HCT116 (cell line): Measurements from ENCODE around the gene GIMAP5. TPM values are rescaled to one million over a fixed set of nuclear protein-coding genes. Genes with fewer than 3 reads are reported as not detected.

Experiments used
- ATAC-seq: fragments of 200-7000 bp; cut with Tn5 transposase; 2 replicates; pipeline ENCODE4 v1.9.1; 2020; ENCODE audit warnings: mild to moderate bottlenecking, moderate library complexity
- BruUV-seq: library from RNA; stranded (reverse); fragments of 400-500 nt; replicated peaks from 2 replicates; lab custom pipeline; 2021; lab: Mats Ljungman, UMichigan
- CTCF ChIA-PET: fragments of 300-600 bp; sonication (Branson Sonifier 250); formaldehyde crosslinking; loops from one replicate; lab custom pipeline; 2021; ENCODE audit warnings: antibody characterized with exemption; lab: Charles Lee
- POLR2A ChIA-PET: fragments of 300-600, 350-600 bp; sonication (Branson Sonifier 250); formaldehyde crosslinking; loops from one replicate; lab custom pipeline; 2021; ENCODE audit warnings: antibody characterized with exemption; lab: Charles Lee
- RAD21 ChIA-PET, 2 experiments: fragments of 300-600 bp; sonication (Branson Sonifier 250); formaldehyde crosslinking; loops; one replicate each; lab custom pipeline; 2023; ENCODE audit warnings: low total read pairs in 2 of 2; ENCODE audit not compliant: uncharacterized antibody in 2 of 2, unreplicated experiment in 2 of 2, low non-redundant PET in 1 of 2; lab: Charles Lee
- DNase-seq: peaks from one replicate; pipeline ENCODE4 v3.0.0-alpha.2; 2010; ENCODE audit warnings: low read depth, low spot score
- H2AFZ ChIP-seq: fragments of 200-600 bp; shearing (Covaris generic), sonication (generic); 2 replicates; pipeline ENCODE4 v1.6.1; 2017; ENCODE audit warnings: low read depth, mixed run types, mixed read lengths, antibody characterized with exemption, low read length; ENCODE audit not compliant: poor library complexity, severe bottlenecking
- H3K27ac ChIP-seq: 2 replicates; pipeline ENCODE4 v1.5.1; 2012; ENCODE audit warnings: low read depth, low read length
- H3K27me3 ChIP-seq: fragments of 200-600 bp; sonication (generic); 2 replicates; pipeline ENCODE4 v1.6.1; 2016; ENCODE audit warnings: mixed run types, low read length, mixed read lengths; ENCODE audit not compliant: insufficient read depth
- H3K36me3 ChIP-seq, 2 experiments: fragments of 200-500 bp in 1 of 2; fragments of 200-600 bp in 1 of 2; sonication (Bioruptor generic) in 1 of 2; sonication (generic) in 1 of 2; 2 replicates each; pipeline versions ENCODE4 v1.5.1 to v1.6.1; 2014 to 2016; ENCODE audit warnings: low read length in 2 of 2, inconsistent platforms in 1 of 2, mixed read lengths in 1 of 2, mixed run types in 1 of 2; ENCODE audit not compliant: insufficient read depth in 2 of 2, control insufficient read depth in 1 of 2
- H3K4me1 ChIP-seq, 2 experiments: fragments of 200-600 bp in 1 of 2; sonication (generic) in 1 of 2; 2 replicates each; pipeline versions ENCODE4 v1.5.1 to v1.6.1; 2012 to 2017; ENCODE audit warnings: low read length in 2 of 2, inconsistent platforms in 1 of 2, mild to moderate bottlenecking in 1 of 2, mixed read lengths in 1 of 2, mixed run types in 1 of 2, moderate library complexity in 1 of 2; ENCODE audit not compliant: insufficient read depth in 2 of 2, control insufficient read depth in 1 of 2
- H3K4me2 ChIP-seq: fragments of 200-600 bp; sonication (generic); 2 replicates; pipeline ENCODE4 v1.6.1; 2017; ENCODE audit warnings: mixed run types, low read length, mixed read lengths
- H3K4me3 ChIP-seq, 2 experiments: fragments of 200-600 bp in 1 of 2; sonication (generic) in 1 of 2; replicated peaks in 1 of 2; 2 replicates each; pipeline ENCODE4 v1.5.1; 2011 to 2016; ENCODE audit warnings: low read length in 2 of 2, control low read depth in 1 of 2, low read depth in 1 of 2, mild to moderate bottlenecking in 1 of 2, mixed read lengths in 1 of 2, mixed run types in 1 of 2
- H3K79me2 ChIP-seq: fragments of 200-600 bp; sonication (generic); 2 replicates; pipeline ENCODE4 v1.6.1; 2017; ENCODE audit warnings: mild to moderate bottlenecking, mixed run types, low read length, moderate library complexity, mixed read lengths; ENCODE audit not compliant: insufficient read depth
- H3K9ac ChIP-seq: fragments of 200-600 bp; sonication (generic); 2 replicates; pipeline ENCODE4 v1.6.1; 2016; ENCODE audit warnings: low read length, mixed read lengths
- H3K9me2 ChIP-seq: fragments of 200-600 bp; sonication (generic), shearing (Covaris generic); 2 replicates; pipeline ENCODE4 v1.6.1; 2017; ENCODE audit warnings: mixed run types, mild to moderate bottlenecking, moderate library complexity; ENCODE audit not compliant: insufficient read depth
- H3K9me3 ChIP-seq, 2 experiments: fragments of 200-500 bp in 1 of 2; fragments of 200-600 bp in 1 of 2; sonication (Bioruptor generic) in 1 of 2; sonication (generic) in 1 of 2; 2 replicates each; pipeline ENCODE4 v1.6.1; 2014 to 2017; ENCODE audit warnings: low read length in 2 of 2, mixed read lengths in 2 of 2, inconsistent platforms in 1 of 2, low read depth in 1 of 2, mild to moderate bottlenecking in 1 of 2, mixed run types in 1 of 2, moderate library complexity in 1 of 2; ENCODE audit not compliant: control insufficient read depth in 1 of 2, insufficient read depth in 1 of 2
- H4K20me1 ChIP-seq: fragments of 200-600 bp; sonication (generic), shearing (Covaris generic); 2 replicates; pipeline ENCODE4 v1.6.1; 2017; ENCODE audit warnings: mixed run types, mild to moderate bottlenecking, moderate library complexity; ENCODE audit not compliant: insufficient read depth
- CTCF ChIP-seq, 3 experiments: fragments of 200-600 bp in 1 of 3; sonication (generic) in 1 of 3; IDR thresholded peaks in 2 of 3; conservative IDR thresholded peaks in 1 of 3; 2 replicates each; pipeline ENCODE4 v1.5.1; 2012 to 2017; ENCODE audit warnings: low read depth in 2 of 3, low read length in 2 of 3, antibody characterized with exemption in 1 of 3, borderline replicate concordance in 1 of 3, control low read depth in 1 of 3, mild to moderate bottlenecking in 1 of 3, mixed read lengths in 1 of 3, mixed run types in 1 of 3, moderate library complexity in 1 of 3; ENCODE audit not compliant: insufficient read depth in 1 of 3
- ELF1 ChIP-seq: IDR thresholded peaks from 2 replicates; pipeline ENCODE4 v1.6.1; 2012; ENCODE audit warnings: low read depth, borderline replicate concordance
- RAD21 ChIP-seq: IDR thresholded peaks from 2 replicates; pipeline ENCODE4 v1.6.1; 2012; ENCODE audit warnings: low read depth, mild to moderate bottlenecking
- SP1 ChIP-seq: IDR thresholded peaks from 2 replicates; pipeline ENCODE4 v1.6.1; 2012; ENCODE audit warnings: low read depth
- intact Hi-C: fragments of 100-400 bp; cut with micrococcal nuclease; formaldehyde crosslinking; loops from 2 replicates; pipeline ENCODE4 v1.10.0; 2022
- total RNA-seq: library from RNA; stranded (reverse); gene quantifications from one replicate; pipeline ENCODE4 v1.2.1, GENCODE V29; 2021; ENCODE audit not compliant: unreplicated experiment

GIMAP5 gene
- total RNA-seq, 1 experiment from 2014 or later, result 0.57 TPM

- peaks cover 0 to 4% of the 10 kb centered on the region in 2 experiments; a peak in 2 of 4 replicates for H3K4me1 ChIP-seq
- 0 out of 2 replicates have a peak, but pooled peaks cover 8% of the 10 kb centered on the region for H3K27me3 ChIP-seq
- ATAC-seq, result peak; percentile 86
Observed at GRCh38 chr7:150778014-150778737, 41.0 kb downstream of the GIMAP5 start.

GRCh38 chr7:150778738-150779301, 41.6 kb downstream of the GIMAP5 start:
- ChIA-PET RAD21 (no interaction called here), CTCF (interaction anchor here (0.6 to 1.0 kb wide), 8 partner anchors 9 to 231 kb away, joined by 3 to 6 read pairs (median 4); no protein-coding TSS in a partner anchor), POLR2A (no interaction called here)
- Histone ChIP-seq H3K4me2 (peak overlapping the region; percentile 60), H3K27me3 (0 out of 2 replicates have a peak, but pooled peaks cover 8% of the 10 kb centered on the region), H2AFZ (peak overlapping the region; percentile 79), H3K9me2 (no peaks in the 10 kb centered on the region), H3K79me2 (no peaks in the 10 kb centered on the region), H4K20me1 (no peaks in the 10 kb centered on the region), H3K36me3 (no peaks in the 10 kb centered on the region), H3K4me3 (peak overlapping the region in 1 of 2 experiments; percentile 34; a peak in 1 of 4 replicates), H3K9me3 (no peaks in the 10 kb centered on the region), H3K9ac (no peak overlapping the region), H3K27ac (no peak overlapping the region), H3K4me1 (peaks cover 0 to 4% of the 10 kb centered on the region in 2 experiments; a peak in 2 of 4 replicates)
- DNase-seq (peak; percentile 68), ATAC-seq (peak; percentile 95)
- TF ChIP-seq RAD21 (peak; percentile 87), CTCF (IDR thresholded peaks at IDR 0.05 in 2 of 3, conservative IDR thresholded peaks at IDR 0.05 in 1 of 3; ENCODE audit: borderline replicate concordance in 1 of 3, insufficient read depth in 1 of 3, low read depth in 2 of 3, low read length in 2 of 3) (peak; percentile 77 to 93 (median 93)), ELF1 (no peak)
- BruUV-seq, result no TSS peak
- intact Hi-C loops, result loop anchor here (5.0 to 10.0 kb wide), 4 partner anchors 98 to 393 kb away; no protein-coding TSS in a partner anchor

More at GRCh38 chr7:150778014-150778737, 41.0 kb downstream of the GIMAP5 start:
- Histone ChIP-seq H3K4me3 (peak overlapping the region in 1 of 2 experiments; percentile 34; a peak in 1 of 4 replicates), H3K36me3 (no peaks in the 10 kb centered on the region), H3K9ac (no peak overlapping the region)
- TF ChIP-seq ELF1 (no peak), SP1 (peak; percentile 8; the same call in 1 of the 2 replicates)
- TF ChIP-seq, all 23 proteins: peak for 1
- BruUV-seq, result no TSS peak
- no peak overlapping the region for H3K27ac ChIP-seq
- H3K79me2 ChIP-seq, result no peaks in the 10 kb centered on the region
- peak; percentile 24 for DNase-seq
- peak overlapping the region; percentile 60 for H3K4me2 ChIP-seq
- ChIA-PET CTCF (interaction anchor here (0.6 to 1.0 kb wide), 7 partner anchors 9 to 232 kb away, joined by 3 to 6 read pairs (median 4); no protein-coding TSS in a partner anchor), POLR2A (no interaction called here), RAD21 (no interaction called here)
- H2AFZ ChIP-seq, result peak overlapping the region; percentile 79
- H3K9me2 ChIP-seq, result no peaks in the 10 kb centered on the region
- intact Hi-C loops, result loop anchor here (5.0 to 10.0 kb wide), 4 partner anchors 99 to 394 kb away; no protein-coding TSS in a partner anchor
- no peaks in the 10 kb centered on the region for H4K20me1 ChIP-seq
- no peaks in the 10 kb centered on the region for H3K9me3 ChIP-seq
